ENCODE measurements around the gene PTN. TPM values are rescaled to one million over a fixed set of nuclear protein-coding genes. Genes with fewer than 3 reads are reported as not detected.

PTN gene
- total and polyA plus RNA-seq, 2 of the 13 experiments (the other 11 are each of a cell fraction or from before 2014, with no cell fraction given) = not detected

DNA sequence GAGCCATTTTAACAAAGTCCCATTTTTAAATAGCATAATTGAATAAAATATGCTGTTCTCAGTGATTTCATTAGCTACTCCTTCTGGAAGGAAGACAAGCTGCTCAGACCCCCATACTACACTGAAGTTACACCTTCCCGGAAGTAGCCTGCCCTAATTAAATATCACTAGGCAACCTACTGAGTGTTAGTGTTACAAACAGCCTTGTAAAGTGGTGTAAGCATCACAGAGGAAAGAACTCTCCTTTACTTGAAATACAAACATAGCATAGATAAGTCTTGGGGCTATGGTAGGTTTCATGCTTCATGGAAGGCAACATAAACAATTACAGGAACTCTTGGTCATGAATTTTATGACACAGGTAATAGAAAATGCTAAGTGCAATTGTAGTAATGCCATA is 43.4 kb upstream of the PTN start:
- Histone ChIP-seq H3K27ac (ENCODE audit: extremely low read length, insufficient read depth, low read length) (no peak overlapping the region), H2AFZ (ENCODE audit: low read length) (no peak overlapping the region), H3K9ac (ENCODE audit: insufficient read depth, low read depth, low read length) (no peak overlapping the region), H3K4me3 (replicated peaks in 1 of 3; ENCODE audit: insufficient read depth in 1 of 3, low read depth in 2 of 3, low read length in 3 of 3) (no peak overlapping the region), H3K4me1 (ENCODE audit: insufficient read depth, low read length) (no peaks in the 10 kb centered on the region), H3K36me3 (replicated peaks in 1 of 2; ENCODE audit: control insufficient read depth in 1 of 2, insufficient read depth in 2 of 2, low read length in 2 of 2) (no peaks in the 10 kb centered on the region), H3K79me2 (ENCODE audit: insufficient read depth, low read length) (no peaks in the 10 kb centered on the region), H3K9me3 (ENCODE audit: low read length) (no peaks in the 10 kb centered on the region), H3K27me3 (ENCODE audit: control insufficient read depth in 1 of 2, insufficient read depth in 2 of 2, low read length in 2 of 2) (no peaks in the 10 kb centered on the region; a peak in 1 of 5 replicates), H4K20me1 (ENCODE audit: insufficient read depth, low read length) (no peaks in the 10 kb centered on the region), H3K4me2 (ENCODE audit: low read depth, low read length) (no peak overlapping the region)
- WGBS (ENCODE audit: low lambda C conversion rate) = 0% methylated on average over 1 of the region's 1 CpG
- DNase-seq (ENCODE audit: low spot score) (no peak), FAIRE-seq (no peak), ATAC-seq (no peak)
- ChIA-PET POLR2A (no interaction called here), CTCF (ENCODE audit: low intra/inter-chr PET ratio, low total read pairs) (no interaction called here)
- TF ChIP-seq NKX3-1 (CRISPR knock-in tag; IDR thresholded peaks at IDR 0.05) (no peak), ZNF460 (CRISPR knock-in tag; IDR thresholded peaks at IDR 0.05; ENCODE audit: borderline replicate concordance) (no peak), ZNF451 (CRISPR knock-in tag; IDR thresholded peaks at IDR 0.05) (no peak), JUNB (CRISPR knock-in tag; IDR thresholded peaks at IDR 0.05; ENCODE audit: borderline replicate concordance) (no peak), HDAC2 (CRISPR knock-in tag; IDR thresholded peaks at IDR 0.05) (no peak), ZNF841 (CRISPR knock-in tag; IDR thresholded peaks at IDR 0.05; ENCODE audit: borderline replicate concordance) (no peak), ZSCAN22 (CRISPR knock-in tag; IDR thresholded peaks at IDR 0.05) (no peak), XRCC5 (optimal IDR thresholded peaks at IDR 0.05; ENCODE audit: low read length) (no peak), MED1 (CRISPR knock-in tag; IDR thresholded peaks at IDR 0.05) (no peak), ZNF383 (CRISPR knock-in tag; IDR thresholded peaks at IDR 0.05; ENCODE audit: borderline replicate concordance) (no peak), TCF7L2 (IDR thresholded peaks at IDR 0.05; ENCODE audit: low read depth, low read length) (no peak), ZNF33B (CRISPR knock-in tag; IDR thresholded peaks at IDR 0.05) (no peak), ADNP (CRISPR knock-in tag; IDR thresholded peaks at IDR 0.05) (no peak)
- TF ChIP-seq, protein P1, sequence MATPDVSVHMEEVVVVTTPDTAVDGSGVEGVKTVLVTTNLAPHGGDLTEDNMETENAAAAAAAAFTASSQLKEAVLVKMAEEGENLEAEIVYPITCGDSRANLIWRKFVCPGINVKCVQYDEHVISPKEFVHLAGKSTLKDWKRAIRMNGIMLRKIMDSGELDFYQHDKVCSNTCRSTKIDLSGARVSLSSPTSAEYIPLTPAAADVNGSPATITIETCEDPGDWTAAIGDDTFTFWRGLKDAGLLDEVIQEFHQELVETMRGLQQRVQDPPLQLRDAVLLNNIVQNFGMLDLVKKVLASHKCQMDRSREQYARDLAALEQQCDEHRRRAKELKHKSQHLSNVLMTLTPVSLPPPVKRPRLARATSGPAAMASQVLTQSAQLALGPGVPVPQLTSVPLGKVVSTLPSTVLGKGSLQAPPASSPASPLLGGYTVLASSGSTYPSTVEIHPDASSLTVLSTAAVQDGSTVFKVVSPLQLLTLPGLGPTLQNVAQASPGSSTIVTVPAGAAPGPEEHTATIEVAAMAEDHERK (CRISPR knock-in tag; IDR thresholded peaks at IDR 0.05; ENCODE audit: low read depth) = no peak
- TF ChIP-seq, protein P2, sequence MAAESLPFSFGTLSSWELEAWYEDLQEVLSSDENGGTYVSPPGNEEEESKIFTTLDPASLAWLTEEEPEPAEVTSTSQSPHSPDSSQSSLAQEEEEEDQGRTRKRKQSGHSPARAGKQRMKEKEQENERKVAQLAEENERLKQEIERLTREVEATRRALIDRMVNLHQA (CRISPR knock-in tag; IDR thresholded peaks at IDR 0.05) = no peak
- intact Hi-C loops (cut with micrococcal nuclease; ENCODE audit: unreplicated experiment) (no loop called here), in situ Hi-C loops (cut with HindIII; ENCODE audit: extremely low pct_ligation_motif_present, low pct_unique_long_range_greater_than_20kb) (no loop called here)
- no TSS peak for BruUV-seq (replicated peaks)

Data from HepG2 (cell line).